HUES48 (cell line): ENCODE data around the gene ADAMTSL1.
"Not testable (repeated sequence)": the region's sequence is repeated elsewhere in the genome, so short reads cannot be mapped to it uniquely, and the experiment has no call there.

Source experiments
- H3K27ac ChIP-seq: one replicate; pipeline ENCODE4 v1.7.0; 2013; ENCODE audit warnings: low read depth, low read length, inconsistent platforms
- H3K27me3 ChIP-seq: 2 replicates; pipeline ENCODE4 v1.6.1; 2013; ENCODE audit warnings: mild to moderate bottlenecking, low read length; ENCODE audit not compliant: control insufficient read depth, insufficient read depth
- H3K36me3 ChIP-seq: 2 replicates; pipeline ENCODE4 v1.6.1; 2013; ENCODE audit warnings: low read length; ENCODE audit not compliant: control insufficient read depth, insufficient read depth
- H3K4me1 ChIP-seq: 2 replicates; pipeline ENCODE4 v1.6.1; 2013; ENCODE audit warnings: mild to moderate bottlenecking, low read length; ENCODE audit not compliant: control insufficient read depth, insufficient read depth
- H3K4me3 ChIP-seq: 2 replicates; pipeline ENCODE4 v1.5.1; 2013; ENCODE audit warnings: mild to moderate bottlenecking, low read depth, low read length
- H3K9ac ChIP-seq: 2 replicates; pipeline ENCODE4 v1.6.1; 2013; ENCODE audit warnings: mild to moderate bottlenecking, low read depth, low read length, moderate library complexity
- H3K9me3 ChIP-seq: 2 replicates; pipeline ENCODE4 v1.6.1; 2013; ENCODE audit warnings: low read length; ENCODE audit not compliant: control insufficient read depth, insufficient read depth

ADAMTSL1 gene

DNA sequence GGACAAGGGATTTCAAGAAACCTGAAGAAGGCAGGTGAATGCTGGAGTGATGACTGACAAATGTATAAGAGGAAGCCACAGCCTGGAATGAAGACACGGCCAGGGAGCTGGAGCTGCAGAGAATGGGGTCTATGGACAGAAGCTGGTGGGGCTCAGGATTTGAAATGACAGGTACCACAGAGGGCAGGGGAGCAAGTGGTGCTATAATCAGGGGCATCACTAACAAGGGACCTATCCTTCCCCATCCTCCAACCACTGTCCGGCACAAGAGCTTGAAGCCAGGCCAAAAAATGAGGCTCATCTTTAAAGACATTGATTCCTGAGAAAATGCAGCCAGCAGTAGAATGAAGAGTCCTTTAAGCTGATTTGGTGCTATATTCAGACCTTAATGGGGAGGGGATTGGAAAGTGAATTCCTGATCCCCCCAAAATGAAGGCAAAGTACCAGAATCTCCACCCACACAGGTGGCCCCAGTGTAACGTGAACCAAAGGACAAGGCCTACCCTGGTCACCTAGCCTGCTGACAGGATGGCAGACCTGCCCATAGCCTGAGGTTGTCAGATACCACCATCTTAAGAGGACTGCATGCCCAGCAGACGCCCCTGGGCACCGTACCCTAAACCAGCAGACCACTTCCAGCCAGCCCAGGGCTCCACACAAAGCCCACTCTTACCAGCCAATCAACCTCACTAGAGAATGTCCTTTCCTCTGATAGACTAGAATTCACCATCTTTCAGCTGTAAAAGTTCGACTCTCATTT is 449.9 kb downstream of the ADAMTSL1 start:
- H3K4me1 ChIP-seq: no peaks in the 10 kb centered on the region
- H3K36me3 ChIP-seq: no peaks in the 10 kb centered on the region
- no peaks in the 10 kb centered on the region for H3K9me3 ChIP-seq
- H3K27ac ChIP-seq: no peak overlapping the region
- no peak overlapping the region for H3K9ac ChIP-seq
- no peak overlapping the region for H3K4me3 ChIP-seq
- H3K27me3 ChIP-seq: no peaks in the 10 kb centered on the region

DNA sequence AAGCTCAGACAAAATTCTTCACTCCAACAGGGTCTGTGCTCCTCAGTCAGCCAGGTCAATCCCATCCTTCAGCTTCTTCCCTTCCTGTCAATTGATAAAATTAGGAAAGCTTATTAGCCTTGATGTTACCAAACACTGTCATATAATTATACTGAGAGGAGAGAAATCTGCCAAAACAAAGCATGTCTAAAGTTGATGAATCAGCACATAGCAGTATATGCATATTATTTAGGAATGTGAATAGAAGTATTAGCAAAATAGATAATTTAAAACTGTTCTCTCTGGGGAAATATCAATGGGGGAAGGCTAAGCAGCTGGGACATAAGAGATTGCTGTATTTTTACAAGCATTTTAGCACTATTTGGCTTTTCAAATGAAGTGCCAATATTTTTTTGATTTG is 451.9 kb downstream of the ADAMTSL1 start:
- Histone ChIP-seq H3K36me3 (no peaks in the 10 kb centered on the region), H3K4me3 (no peak overlapping the region), H3K9ac (no peak overlapping the region)

GRCh38 chr9:18926513-18926912 is 452.6 kb downstream of the ADAMTSL1 start:
- H3K4me1 ChIP-seq: no peaks in the 10 kb centered on the region
- no peaks in the 10 kb centered on the region for H3K9me3 ChIP-seq
- H3K36me3 ChIP-seq: no peaks in the 10 kb centered on the region
- no peak overlapping the region for H3K27ac ChIP-seq
- H3K4me3 ChIP-seq: no peak overlapping the region
- H3K9ac ChIP-seq: no peak overlapping the region
- no peaks in the 10 kb centered on the region for H3K27me3 ChIP-seq

More for the DNA sequence above, 451.9 kb downstream of the ADAMTSL1 start:
- no peaks in the 10 kb centered on the region for H3K27me3 ChIP-seq
- no peaks in the 10 kb centered on the region for H3K9me3 ChIP-seq
- H3K27ac ChIP-seq: no peak overlapping the region
- no peaks in the 10 kb centered on the region for H3K4me1 ChIP-seq

GRCh38 chr9:18928711-18929110 is 454.8 kb downstream of the ADAMTSL1 start:
- no peak overlapping the region for H3K27ac ChIP-seq
- no peak overlapping the region for H3K4me3 ChIP-seq
- no peaks in the 10 kb centered on the region for H3K9me3 ChIP-seq
- no peaks in the 10 kb centered on the region for H3K27me3 ChIP-seq
- H3K9ac ChIP-seq: no peak overlapping the region
- H3K4me1 ChIP-seq: no peaks in the 10 kb centered on the region
- no peaks in the 10 kb centered on the region for H3K36me3 ChIP-seq

DNA sequence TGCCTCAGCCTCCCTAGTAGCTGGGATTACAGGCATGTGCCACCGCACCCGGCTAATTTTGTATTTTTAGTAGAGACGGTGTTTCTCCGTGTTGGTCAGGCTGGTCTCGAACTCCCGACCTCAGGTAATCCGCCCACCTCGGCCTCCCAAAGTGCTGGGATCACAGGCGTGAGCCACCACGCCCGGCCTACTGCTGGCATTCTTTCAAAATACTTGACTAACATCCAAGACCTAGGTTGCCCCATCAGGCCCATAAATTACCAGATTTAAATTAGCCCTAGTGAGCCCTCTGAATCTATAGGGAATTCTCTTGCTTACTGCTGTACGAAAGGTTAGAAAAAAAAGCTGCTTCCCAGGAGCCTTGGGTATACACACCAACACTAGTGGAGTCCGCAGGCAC is 456.7 kb downstream of the ADAMTSL1 start:
- not testable (repeated sequence) for H3K36me3 ChIP-seq, H3K4me1 ChIP-seq, H3K27me3 ChIP-seq, H3K9ac ChIP-seq, H3K4me3 ChIP-seq, H3K9me3 ChIP-seq, H3K27ac ChIP-seq

- Histone ChIP-seq H3K4me1 (no peaks in the 10 kb centered on the region), H3K9me3 (no peaks in the 10 kb centered on the region), H3K9ac (no peak overlapping the region), H3K36me3 (no peaks in the 10 kb centered on the region), H3K27ac (no peak overlapping the region), H3K27me3 (no peaks in the 10 kb centered on the region), H3K4me3 (no peak overlapping the region)
Observed at GRCh38 chr9:18935541-18935940, 461.6 kb downstream of the ADAMTSL1 start.

- Histone ChIP-seq H3K36me3 (no peaks in the 10 kb centered on the region), H3K9me3 (no peaks in the 10 kb centered on the region), H3K27ac (no peak overlapping the region), H3K9ac (no peak overlapping the region), H3K4me3 (no peak overlapping the region), H3K4me1 (no peaks in the 10 kb centered on the region), H3K27me3 (no peaks in the 10 kb centered on the region)
Observed at GRCh38 chr9:18936094-18936871, 462.3 kb downstream of the ADAMTSL1 start.

DNA sequence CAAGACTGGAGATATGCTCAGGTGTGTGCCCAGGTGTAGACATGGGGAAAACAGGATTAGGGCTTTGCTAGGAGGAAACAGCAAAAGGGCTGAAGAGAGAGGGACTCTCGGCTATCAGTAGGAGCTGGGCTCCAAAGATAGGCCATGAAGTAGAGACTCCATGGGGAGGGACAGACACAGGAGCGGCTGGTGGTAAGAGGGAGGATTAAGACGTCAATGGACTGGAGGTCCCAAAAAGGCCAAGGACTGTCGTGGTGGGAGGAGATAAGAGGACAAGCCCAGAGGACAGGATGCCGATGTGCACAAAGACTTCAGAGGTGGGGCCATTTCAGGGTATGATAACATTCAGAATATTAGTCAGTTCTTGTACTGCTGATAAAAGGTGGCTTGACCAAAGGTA is 466.0 kb downstream of the ADAMTSL1 start:
- Histone ChIP-seq H3K36me3 (no peaks in the 10 kb centered on the region), H3K27ac (no peak overlapping the region), H3K4me1 (no peaks in the 10 kb centered on the region), H3K9ac (no peak overlapping the region), H3K4me3 (no peak overlapping the region), H3K27me3 (no peaks in the 10 kb centered on the region), H3K9me3 (no peaks in the 10 kb centered on the region)

DNA sequence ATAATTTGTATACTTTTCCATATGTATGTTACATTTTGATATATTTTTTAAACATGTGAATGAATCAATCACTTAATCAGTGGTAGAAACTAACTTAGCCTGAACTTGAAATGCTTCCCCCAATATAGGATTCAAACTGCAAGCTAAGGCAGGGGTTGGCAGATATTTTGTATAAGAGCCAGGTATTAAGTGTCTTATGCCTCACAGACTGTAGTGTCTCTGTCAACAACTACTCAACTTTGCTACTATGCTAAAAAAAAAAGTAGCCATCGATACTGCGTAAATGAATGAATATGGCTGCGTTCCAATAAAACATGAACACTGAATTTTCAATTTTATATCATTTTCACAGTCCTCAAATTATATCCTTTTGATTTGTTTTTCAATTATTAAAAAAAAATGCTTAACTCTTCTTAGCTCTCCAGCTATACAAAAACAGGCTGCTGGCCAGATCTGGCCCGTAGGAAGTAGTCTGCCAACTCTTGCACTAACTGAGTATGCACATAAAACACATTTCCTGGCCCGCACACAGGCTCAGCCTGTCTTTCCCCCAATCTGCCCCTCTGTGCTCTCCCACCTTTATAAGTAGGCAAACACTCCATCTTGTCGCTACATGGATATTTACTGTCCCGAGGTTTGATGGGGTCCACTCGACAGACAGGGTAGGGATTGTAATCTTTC is 467.2 kb downstream of the ADAMTSL1 start:
- Histone ChIP-seq H3K4me1 (no peaks in the 10 kb centered on the region), H3K9me3 (no peaks in the 10 kb centered on the region), H3K36me3 (no peaks in the 10 kb centered on the region), H3K27ac (no peak overlapping the region), H3K4me3 (no peak overlapping the region), H3K9ac (no peak overlapping the region), H3K27me3 (no peaks in the 10 kb centered on the region)

- no peak overlapping the region for H3K27ac ChIP-seq
- no peak overlapping the region for H3K4me3 ChIP-seq
- no peaks in the 10 kb centered on the region for H3K9me3 ChIP-seq
- no peaks in the 10 kb centered on the region for H3K4me1 ChIP-seq
- H3K36me3 ChIP-seq: no peaks in the 10 kb centered on the region
- no peaks in the 10 kb centered on the region for H3K27me3 ChIP-seq
- H3K9ac ChIP-seq: no peak overlapping the region
Observed at GRCh38 chr9:18942801-18943200, 468.8 kb downstream of the ADAMTSL1 start.

GRCh38 chr9:18947892-18948339 is 474.0 kb downstream of the ADAMTSL1 start:
- Histone ChIP-seq H3K27me3 (no peaks in the 10 kb centered on the region), H3K9ac (no peak overlapping the region), H3K36me3 (no peaks in the 10 kb centered on the region), H3K4me3 (no peak overlapping the region), H3K4me1 (no peaks in the 10 kb centered on the region), H3K27ac (no peak overlapping the region), H3K9me3 (no peaks in the 10 kb centered on the region)
